PC-9 (cell line): ENCODE data around the gene SSR1.

ENCODE experiments used
- CTCF ChIP-seq: fragments of 200-600 bp; sonication (generic); conservative IDR thresholded peaks from 2 replicates; pipeline ENCODE4 v1.6.1; 2017; ENCODE audit warnings: mixed run types, antibody characterized with exemption, mild to moderate bottlenecking, moderate library complexity
- EZH2 ChIP-seq: fragments of 200-600 bp; sonication (generic); IDR thresholded peaks from 2 replicates; pipeline ENCODE4 v1.8.0; 2017; ENCODE audit warnings: antibody characterized with exemption, low read depth

DNA sequence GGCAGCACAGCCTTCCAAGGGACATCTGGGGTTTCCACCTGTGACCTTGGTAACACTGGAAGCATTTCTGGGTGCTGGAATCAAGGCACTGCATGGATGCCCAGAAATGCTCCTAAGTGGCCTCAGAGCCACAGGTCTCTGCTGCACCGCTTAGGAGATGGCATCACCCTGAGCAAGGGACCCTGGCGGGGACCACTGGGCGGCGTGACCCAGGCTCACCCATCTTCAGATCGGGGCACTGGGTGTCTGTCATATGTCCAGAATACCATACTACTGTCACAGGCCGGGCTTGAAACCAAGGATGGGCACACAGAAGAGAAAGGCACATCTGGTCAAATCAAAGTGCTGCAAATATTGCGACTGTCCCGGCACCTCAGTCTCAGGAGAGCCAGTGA lies 45.9 kb downstream of the SSR1 start:
- TF ChIP-seq CTCF (no peak), EZH2 (no peak)
